ENCODE data around the gene WDR64.
"Not testable (repeated sequence)": the region's sequence is repeated elsewhere in the genome, so short reads cannot be mapped to it uniquely, and the experiment has no call there.

WDR64 gene

GRCh38 chr1:241813768-241814320 lies 161.8 kb downstream of the WDR64 start:
- no peak for DNase-seq

- DNase-seq = no peak
These were observed 163.9 kb downstream of the WDR64 start for GRCh38 chr1:241816008-241816407.

GRCh38 chr1:241817331-241817792 lies 165.3 kb downstream of the WDR64 start:
- DNase-seq = no peak

- DNase-seq = no peak
These were observed 166.0 kb downstream of the WDR64 start for GRCh38 chr1:241817956-241818612.

- no peak for DNase-seq
These were observed 167.3 kb downstream of the WDR64 start for GRCh38 chr1:241819340-241819866.

- DNase-seq = no peak
These were observed 169.3 kb downstream of the WDR64 start for GRCh38 chr1:241821363-241821762.

GRCh38 chr1:241822846-241823245 lies 170.8 kb downstream of the WDR64 start:
- DNase-seq = no peak

- no peak for DNase-seq
These were observed 171.8 kb downstream of the WDR64 start for GRCh38 chr1:241823925-241824324.

- no peak for DNase-seq
These were observed 173.5 kb downstream of the WDR64 start for GRCh38 chr1:241825581-241825980.

GRCh38 chr1:241826613-241827012 lies 174.5 kb downstream of the WDR64 start:
- DNase-seq = not testable (repeated sequence)

GRCh38 chr1:241827264-241827663 lies 175.2 kb downstream of the WDR64 start:
- DNase-seq = no peak

GRCh38 chr1:241828463-241829021 lies 176.5 kb downstream of the WDR64 start:
- DNase-seq = no peak

- no peak for DNase-seq
These were observed 177.4 kb downstream of the WDR64 start for GRCh38 chr1:241829468-241829867.

- DNase-seq = no peak
These were observed 182.8 kb downstream of the WDR64 start for GRCh38 chr1:241834733-241835377.

GRCh38 chr1:241836941-241837340 lies 184.9 kb downstream of the WDR64 start:
- no peak for DNase-seq

GRCh38 chr1:241837416-241837815 lies 185.3 kb downstream of the WDR64 start:
- DNase-seq = no peak

- DNase-seq = no peak
These were observed 185.8 kb downstream of the WDR64 start for GRCh38 chr1:241837901-241838300.

- DNase-seq = no peak
These were observed 186.8 kb downstream of the WDR64 start for GRCh38 chr1:241838897-241839296.

GRCh38 chr1:241839369-241839979 lies 187.4 kb downstream of the WDR64 start:
- no peak for DNase-seq

GRCh38 chr1:241840164-241840563 lies 188.1 kb downstream of the WDR64 start:
- DNase-seq = no peak

- no peak for DNase-seq
These were observed 189.6 kb downstream of the WDR64 start for GRCh38 chr1:241841691-241842090.

GRCh38 chr1:241842565-241842964 lies 190.5 kb downstream of the WDR64 start:
- DNase-seq = no peak

- no peak for DNase-seq
These were observed 192.5 kb downstream of the WDR64 start for GRCh38 chr1:241844593-241844992.
